ENCODE measurements around the gene RND3. TPM values are rescaled to one million over a fixed set of nuclear protein-coding genes. Genes with fewer than 3 reads are reported as not detected.

The RND3 gene, protein sequence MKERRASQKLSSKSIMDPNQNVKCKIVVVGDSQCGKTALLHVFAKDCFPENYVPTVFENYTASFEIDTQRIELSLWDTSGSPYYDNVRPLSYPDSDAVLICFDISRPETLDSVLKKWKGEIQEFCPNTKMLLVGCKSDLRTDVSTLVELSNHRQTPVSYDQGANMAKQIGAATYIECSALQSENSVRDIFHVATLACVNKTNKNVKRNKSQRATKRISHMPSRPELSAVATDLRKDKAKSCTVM
- total RNA-seq (not detected), polyA plus RNA-seq (not detected)

DNA sequence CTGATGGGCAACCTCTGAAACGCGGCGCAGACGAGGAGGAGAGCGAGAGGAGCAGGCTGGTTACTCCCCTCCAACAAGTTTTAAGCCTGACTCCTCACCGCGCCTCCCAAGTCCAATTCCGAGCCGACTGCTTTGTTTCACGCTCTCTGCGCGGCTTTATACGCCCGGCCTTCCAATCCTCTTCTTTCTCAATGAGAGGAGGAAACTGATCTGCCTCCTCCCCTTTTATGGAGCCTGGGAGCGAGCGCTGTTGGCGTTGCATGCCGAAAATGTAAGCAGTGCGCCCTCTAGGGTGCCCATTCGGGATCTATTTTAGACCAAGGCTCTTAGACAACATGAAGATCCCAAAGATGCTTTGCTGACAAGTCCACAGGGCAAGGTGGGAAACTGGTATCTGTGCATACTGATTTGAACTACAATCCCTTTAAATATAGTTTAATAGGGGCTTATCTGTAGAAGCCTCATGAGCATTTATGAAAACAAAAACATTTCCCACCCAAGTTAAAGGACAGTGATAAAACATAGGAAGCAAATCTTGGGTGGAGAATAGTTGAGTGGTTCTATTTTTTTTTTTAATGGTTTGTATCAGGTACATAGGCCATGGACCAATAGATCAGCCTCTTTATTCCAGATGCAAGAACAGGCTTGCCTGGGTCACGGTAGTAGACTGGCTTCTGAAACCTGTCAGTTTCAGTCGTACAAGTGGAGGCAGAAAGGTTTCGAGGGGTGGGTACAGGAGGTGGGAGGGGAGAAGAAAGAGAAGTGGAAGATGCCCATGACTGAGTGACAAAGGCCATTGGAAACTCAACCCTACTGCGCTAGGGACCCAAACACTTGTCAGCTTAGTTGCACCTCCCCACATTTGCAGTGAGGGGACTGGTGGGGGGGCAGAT, at the start of gene RND3:
TSS of gene RND3 (minus strand) at position 131 of the 893 bp plus-strand sequence. CDS start 250 bp downstream, outside the sequence.
- no peaks in the 10 kb centered on the region for H3K9me3 ChIP-seq (ENCODE audit: control insufficient read depth in 2 of 2, low read length in 2 of 2)
- no peaks in the 10 kb centered on the region for H3K36me3 ChIP-seq (ENCODE audit: control insufficient read depth, insufficient read depth, low read length)
- no peak for ATAC-seq (ENCODE audit: low read depth in 2 of 2)
- Mint-ChIP-seq H3K9me3 (peaks cover 0 to 4% (median 0%) of the 10 kb centered on the region in 7 donors), H3K4me3 (peak within 1 kb of the TSS in 2 of 4 donors; percentile 38 to 79), H3K27ac (no peak within 1 kb of the TSS), H3K27me3 (peaks cover 51% of the 10 kb centered on the region), H3K4me1 (peaks cover 0 to 6% (median 5%) of the 10 kb centered on the region in 4 donors), H3K36me3 (no peaks in the 10 kb centered on the region)
- H3K4me3 ChIP-seq (ENCODE audit: low read depth, low read length), result no peak within 1 kb of the TSS
- H3K27ac ChIP-seq (ENCODE audit: insufficient read depth, low read length, poor library complexity, severe bottlenecking), result no peak within 1 kb of the TSS
- peaks cover 9% of the 10 kb centered on the region for H3K27me3 ChIP-seq (ENCODE audit: control insufficient read depth, insufficient read depth, low read length)
- DNase-seq, result peak in 2 of 3 donors; percentile 7 to 64
- no peaks in the 10 kb centered on the region for H3K4me1 ChIP-seq (ENCODE audit: control insufficient read depth, insufficient read depth, low read length, poor library complexity, severe bottlenecking)

- H3K27ac Mint-ChIP-seq, result peak overlapping the region in 1 of 3 donors; percentile 26
- DNase-seq, result no peak
- ATAC-seq (ENCODE audit: low read depth in 2 of 2), result no peak
- no peak overlapping the region for H3K27ac ChIP-seq (ENCODE audit: insufficient read depth, low read length, poor library complexity, severe bottlenecking)
- peaks cover 0 to 3% of the 10 kb centered on the region in 2 experiments for H3K9me3 ChIP-seq (ENCODE audit: control insufficient read depth in 2 of 2, low read length in 2 of 2)
- no peaks in the 10 kb centered on the region for H3K4me1 Mint-ChIP-seq
- H3K4me3 Mint-ChIP-seq, result no peak overlapping the region
- peaks cover 0 to 8% (median 0%) of the 10 kb centered on the region in 7 donors for H3K9me3 Mint-ChIP-seq
- H3K4me3 ChIP-seq (ENCODE audit: low read depth, low read length), result no peak overlapping the region
- H3K27me3 ChIP-seq (ENCODE audit: control insufficient read depth, insufficient read depth, low read length), result no peaks in the 10 kb centered on the region
- no peaks in the 10 kb centered on the region for H3K36me3 Mint-ChIP-seq
- no peaks in the 10 kb centered on the region for H3K4me1 ChIP-seq (ENCODE audit: control insufficient read depth, insufficient read depth, low read length, poor library complexity, severe bottlenecking)
- H3K36me3 ChIP-seq (ENCODE audit: control insufficient read depth, insufficient read depth, low read length), result no peaks in the 10 kb centered on the region
- no peaks in the 10 kb centered on the region for H3K27me3 Mint-ChIP-seq
These were observed 47.7 kb upstream of the RND3 start for GRCh38 chr2:150535176-150535575.

- no peaks in the 10 kb centered on the region for H3K36me3 ChIP-seq (ENCODE audit: control insufficient read depth, insufficient read depth, low read length)
- H3K4me1 Mint-ChIP-seq, result no peaks in the 10 kb centered on the region
- peaks cover 0 to 3% of the 10 kb centered on the region in 2 experiments for H3K9me3 ChIP-seq (ENCODE audit: control insufficient read depth in 2 of 2, low read length in 2 of 2)
- H3K4me1 ChIP-seq (ENCODE audit: control insufficient read depth, insufficient read depth, low read length, poor library complexity, severe bottlenecking), result no peaks in the 10 kb centered on the region
- peaks cover 0 to 8% (median 0%) of the 10 kb centered on the region in 7 donors for H3K9me3 Mint-ChIP-seq
- no peak overlapping the region for H3K27ac ChIP-seq (ENCODE audit: insufficient read depth, low read length, poor library complexity, severe bottlenecking)
- H3K4me3 ChIP-seq (ENCODE audit: low read depth, low read length), result no peak overlapping the region
- no peak overlapping the region for H3K27ac Mint-ChIP-seq
- no peak overlapping the region for H3K4me3 Mint-ChIP-seq
- ATAC-seq (ENCODE audit: low read depth in 2 of 2) (no peak), DNase-seq (no peak)
- no peaks in the 10 kb centered on the region for H3K27me3 Mint-ChIP-seq
- H3K27me3 ChIP-seq (ENCODE audit: control insufficient read depth, insufficient read depth, low read length), result no peaks in the 10 kb centered on the region
- H3K36me3 Mint-ChIP-seq, result no peaks in the 10 kb centered on the region
These were observed 45.4 kb upstream of the RND3 start for GRCh38 chr2:150532879-150533278.

DNA sequence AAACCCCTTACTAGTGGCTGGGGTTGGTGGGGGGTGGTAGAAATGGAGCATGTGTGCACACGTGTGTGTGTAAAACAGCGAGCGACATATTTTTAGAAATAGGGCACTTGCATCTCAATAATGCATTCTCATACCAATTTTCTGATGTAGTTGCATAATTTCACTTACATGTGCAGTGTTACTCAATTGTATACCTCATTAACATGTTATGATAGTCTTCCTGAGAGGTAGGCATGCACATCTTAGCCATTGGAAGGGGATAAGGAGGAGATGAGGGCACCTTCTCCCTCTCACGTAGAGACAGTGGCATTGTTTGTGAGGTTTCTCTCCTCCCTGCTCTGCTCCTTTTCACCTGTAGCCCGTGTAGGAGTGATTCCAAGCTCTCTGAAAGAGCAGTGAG, 44.6 kb upstream of the RND3 start:
- no peaks in the 10 kb centered on the region for H3K36me3 ChIP-seq (ENCODE audit: control insufficient read depth, insufficient read depth, low read length)
- Mint-ChIP-seq H3K4me3 (no peak overlapping the region), H3K27ac (no peak overlapping the region), H3K36me3 (no peaks in the 10 kb centered on the region), H3K9me3 (peaks cover 0 to 8% (median 0%) of the 10 kb centered on the region in 7 donors), H3K27me3 (no peaks in the 10 kb centered on the region), H3K4me1 (no peaks in the 10 kb centered on the region)
- H3K9me3 ChIP-seq (ENCODE audit: control insufficient read depth in 2 of 2, low read length in 2 of 2), result peaks cover 0 to 3% of the 10 kb centered on the region in 2 experiments
- no peak for ATAC-seq (ENCODE audit: low read depth in 2 of 2)
- H3K27ac ChIP-seq (ENCODE audit: insufficient read depth, low read length, poor library complexity, severe bottlenecking), result no peak overlapping the region
- no peak for DNase-seq
- no peaks in the 10 kb centered on the region for H3K27me3 ChIP-seq (ENCODE audit: control insufficient read depth, insufficient read depth, low read length)
- no peaks in the 10 kb centered on the region for H3K4me1 ChIP-seq (ENCODE audit: control insufficient read depth, insufficient read depth, low read length, poor library complexity, severe bottlenecking)
- no peak overlapping the region for H3K4me3 ChIP-seq (ENCODE audit: low read depth, low read length)

DNA sequence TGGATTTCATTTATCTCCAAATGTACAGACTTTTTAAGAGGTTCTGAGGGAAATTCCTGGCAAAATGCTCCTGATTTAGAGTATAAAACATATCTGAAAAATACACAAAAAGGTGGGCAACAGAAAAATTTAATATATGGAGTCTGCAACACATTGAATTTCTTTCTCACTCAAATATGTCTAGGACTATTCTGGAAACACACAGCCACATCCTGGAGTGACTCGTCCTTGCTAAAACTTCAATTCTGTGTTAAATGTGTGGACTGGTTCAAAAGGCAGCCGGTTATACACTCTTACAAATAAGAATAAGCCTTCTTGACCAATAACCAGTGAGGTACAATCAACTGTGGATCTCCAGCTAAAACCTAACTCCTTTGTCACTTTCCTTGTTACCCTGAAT, 44.1 kb upstream of the RND3 start:
- H3K27ac Mint-ChIP-seq, result no peak overlapping the region
- no peaks in the 10 kb centered on the region for H3K27me3 Mint-ChIP-seq
- H3K4me3 Mint-ChIP-seq, result no peak overlapping the region
- no peaks in the 10 kb centered on the region for H3K4me1 Mint-ChIP-seq
- ATAC-seq (ENCODE audit: low read depth in 2 of 2) (no peak), DNase-seq (no peak)
- no peaks in the 10 kb centered on the region for H3K27me3 ChIP-seq (ENCODE audit: control insufficient read depth, insufficient read depth, low read length)
- H3K36me3 Mint-ChIP-seq, result no peaks in the 10 kb centered on the region
- H3K9me3 Mint-ChIP-seq, result peaks cover 0 to 8% (median 0%) of the 10 kb centered on the region in 7 donors
- peaks cover 0 to 3% of the 10 kb centered on the region in 2 experiments for H3K9me3 ChIP-seq (ENCODE audit: control insufficient read depth in 2 of 2, low read length in 2 of 2)
- no peaks in the 10 kb centered on the region for H3K4me1 ChIP-seq (ENCODE audit: control insufficient read depth, insufficient read depth, low read length, poor library complexity, severe bottlenecking)
- H3K36me3 ChIP-seq (ENCODE audit: control insufficient read depth, insufficient read depth, low read length), result no peaks in the 10 kb centered on the region
- H3K4me3 ChIP-seq (ENCODE audit: low read depth, low read length), result no peak overlapping the region
- H3K27ac ChIP-seq (ENCODE audit: insufficient read depth, low read length, poor library complexity, severe bottlenecking), result no peak overlapping the region

DNA sequence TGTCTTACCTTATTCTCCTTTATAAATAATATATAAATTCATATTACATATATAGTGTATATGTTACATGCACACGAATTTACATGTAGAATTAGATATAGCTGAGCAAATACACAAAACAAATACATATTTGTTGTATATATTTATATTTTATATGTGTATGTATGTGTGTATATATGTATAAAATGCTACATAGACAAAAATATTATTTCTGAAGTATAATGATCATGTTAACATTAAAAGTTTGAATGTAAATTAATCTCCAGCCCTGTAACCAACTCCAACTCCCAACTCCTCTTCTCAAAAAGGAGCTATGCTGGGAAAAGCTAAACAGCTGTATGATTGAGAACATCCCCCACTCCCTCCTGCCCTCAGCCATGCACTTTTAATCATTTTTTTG, 42.7 kb upstream of the RND3 start:
- no peaks in the 10 kb centered on the region for H3K4me1 Mint-ChIP-seq
- Histone ChIP-seq H3K4me3 (ENCODE audit: low read depth, low read length) (no peak overlapping the region), H3K9me3 (ENCODE audit: control insufficient read depth in 2 of 2, low read length in 2 of 2) (no peaks in the 10 kb centered on the region), H3K27me3 (ENCODE audit: control insufficient read depth, insufficient read depth, low read length) (no peaks in the 10 kb centered on the region), H3K27ac (ENCODE audit: insufficient read depth, low read length, poor library complexity, severe bottlenecking) (no peak overlapping the region), H3K36me3 (ENCODE audit: control insufficient read depth, insufficient read depth, low read length) (no peaks in the 10 kb centered on the region), H3K4me1 (ENCODE audit: control insufficient read depth, insufficient read depth, low read length, poor library complexity, severe bottlenecking) (no peaks in the 10 kb centered on the region)
- ATAC-seq (ENCODE audit: low read depth in 2 of 2), result no peak
- DNase-seq, result no peak
- H3K36me3 Mint-ChIP-seq, result no peaks in the 10 kb centered on the region
- H3K27me3 Mint-ChIP-seq, result no peaks in the 10 kb centered on the region
- peaks cover 0 to 1% (median 0%) of the 10 kb centered on the region in 7 donors for H3K9me3 Mint-ChIP-seq
- no peak overlapping the region for H3K4me3 Mint-ChIP-seq
- no peak overlapping the region for H3K27ac Mint-ChIP-seq

DNA sequence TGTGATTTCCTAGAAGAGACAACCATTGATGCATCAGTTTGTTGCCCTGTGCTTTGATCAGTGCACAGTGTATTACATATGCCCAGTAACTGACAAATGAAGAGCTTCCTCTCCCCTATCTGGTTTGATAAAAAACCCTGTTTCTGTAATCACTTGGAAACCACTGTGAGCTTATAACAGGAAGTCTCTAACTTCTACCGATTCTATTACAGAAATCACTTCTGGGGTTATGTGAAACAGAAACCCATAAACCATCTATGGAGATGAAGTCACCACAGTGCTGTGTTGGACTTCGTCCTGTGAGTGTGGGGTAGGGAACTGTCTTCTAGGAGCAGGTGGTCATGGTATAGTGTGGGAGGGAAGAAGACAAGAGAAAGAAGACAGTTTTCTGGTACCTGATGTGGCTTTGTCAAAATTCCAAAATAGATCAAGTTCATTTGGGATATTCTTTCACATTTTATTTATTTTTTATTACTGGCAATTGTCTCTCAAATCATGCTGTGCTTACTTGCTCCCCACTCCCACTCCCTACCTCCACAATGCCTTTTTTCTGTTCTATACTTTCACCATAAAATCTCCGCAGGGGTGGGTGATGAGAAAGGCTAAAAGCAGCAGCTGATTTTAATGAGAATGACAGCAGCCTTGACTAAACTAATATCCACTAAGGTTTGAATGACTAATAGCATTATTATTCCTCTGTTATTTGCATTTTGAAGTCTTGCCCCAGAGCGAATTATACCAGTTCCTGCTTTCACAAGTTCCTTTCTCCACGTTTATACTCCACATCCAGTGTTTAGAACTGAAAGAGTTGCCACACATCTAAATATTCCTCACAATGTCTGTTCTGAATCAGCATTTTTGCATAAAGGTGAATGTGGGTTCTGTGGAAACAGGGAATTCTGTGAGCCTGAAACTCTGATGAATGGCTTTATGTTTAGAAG, 41.7 kb upstream of the RND3 start:
- ATAC-seq (ENCODE audit: low read depth in 2 of 2) (no peak), DNase-seq (peak in 1 of 3 donors; percentile 10)
- Mint-ChIP-seq H3K36me3 (no peaks in the 10 kb centered on the region), H3K27ac (peak overlapping the region in 1 of 3 donors; percentile 76), H3K27me3 (no peaks in the 10 kb centered on the region), H3K9me3 (peaks cover 0 to 4% (median 0%) of the 10 kb centered on the region in 7 donors), H3K4me3 (no peak overlapping the region), H3K4me1 (no peaks in the 10 kb centered on the region)
- Histone ChIP-seq H3K4me3 (ENCODE audit: low read depth, low read length) (no peak overlapping the region), H3K27me3 (ENCODE audit: control insufficient read depth, insufficient read depth, low read length) (no peaks in the 10 kb centered on the region), H3K4me1 (ENCODE audit: control insufficient read depth, insufficient read depth, low read length, poor library complexity, severe bottlenecking) (no peaks in the 10 kb centered on the region), H3K36me3 (ENCODE audit: control insufficient read depth, insufficient read depth, low read length) (no peaks in the 10 kb centered on the region), H3K9me3 (ENCODE audit: control insufficient read depth in 2 of 2, low read length in 2 of 2) (no peaks in the 10 kb centered on the region), H3K27ac (ENCODE audit: insufficient read depth, low read length, poor library complexity, severe bottlenecking) (no peak overlapping the region)
